Measurements from ENCODE around the gene TMEM18.

GRCh38 chr2:689237-689636 lies 12.0 kb upstream of the TMEM18 start:
- TF ChIP-seq CTCF (IDR thresholded peaks at IDR 0.05) (no peak), POLR2A (IDR thresholded peaks at IDR 0.05) (no peak)

Data from heart left ventricle (tissue), 13 donors.